NB4 (cell line): ENCODE data around the gene NDEL1.

Experiments
- DNase-seq: peaks from one replicate; pipeline ENCODE4 v3.0.0; 2010; ENCODE audit warnings: low read depth
- H3K4me3 ChIP-seq: one replicate; pipeline ENCODE4 v1.5.1; 2011; ENCODE audit warnings: mild to moderate bottlenecking, low read depth, low read length, moderate library complexity
- CTCF ChIP-seq: IDR thresholded peaks from one replicate; pipeline ENCODE4 v1.5.1; 2012; ENCODE audit warnings: low read depth, low read length
- MYC ChIP-seq: IDR thresholded peaks from 2 replicates; pipeline ENCODE4 v1.6.1; 2011; ENCODE audit warnings: low read depth, low read length
- POLR2A ChIP-seq: IDR thresholded peaks from 2 replicates; pipeline ENCODE4 v1.6.1; 2011; ENCODE audit warnings: mild to moderate bottlenecking; ENCODE audit not compliant: insufficient read length; ENCODE audit errors: extremely low read depth
- TF ChIP-seq, protein P1 (sequence below): IDR thresholded peaks from 2 replicates; pipeline ENCODE4 v1.6.1; 2011; ENCODE audit warnings: low read depth, low read length

The NDEL1 gene

GRCh38 chr17:8487130-8487645 is 51.5 kb downstream of the NDEL1 start:
- no peak for DNase-seq
- TF ChIP-seq, protein P1, sequence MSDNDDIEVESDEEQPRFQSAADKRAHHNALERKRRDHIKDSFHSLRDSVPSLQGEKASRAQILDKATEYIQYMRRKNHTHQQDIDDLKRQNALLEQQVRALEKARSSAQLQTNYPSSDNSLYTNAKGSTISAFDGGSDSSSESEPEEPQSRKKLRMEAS, result no peak
- TF ChIP-seq CTCF, result no peak
- no peak for TF ChIP-seq POLR2A
- no peak for TF ChIP-seq MYC
- no peak overlapping the region for H3K4me3 ChIP-seq

- TF ChIP-seq POLR2A (no peak), CTCF (no peak), MYC (no peak)
- TF ChIP-seq, protein P1, result no peak
- H3K4me3 ChIP-seq, result no peak overlapping the region
- no peak for DNase-seq
Measured at GRCh38 chr17:8487743-8488142, 52.1 kb downstream of the NDEL1 start.

DNA sequence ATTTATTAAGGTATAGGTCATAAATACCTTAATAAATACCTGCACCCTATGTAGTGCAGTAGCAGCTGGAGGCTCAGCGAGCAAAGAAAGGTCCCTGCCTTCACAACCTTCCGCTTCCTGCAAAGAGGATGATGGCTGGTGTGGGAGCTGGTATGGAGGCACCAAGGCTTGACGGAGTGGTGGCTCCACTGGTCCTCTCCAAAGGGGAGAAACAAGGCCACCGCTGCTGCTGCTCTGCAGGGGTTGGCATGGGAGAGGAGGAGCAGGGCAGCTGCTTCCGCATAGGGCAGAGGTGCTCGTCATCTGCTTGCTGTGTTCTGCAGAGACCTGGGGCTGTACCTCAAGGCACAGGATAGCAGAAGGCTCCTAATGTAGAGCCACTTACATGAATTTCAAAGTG is 52.8 kb downstream of the NDEL1 start:
- TF ChIP-seq, protein P1, result no peak
- TF ChIP-seq MYC, result no peak
- TF ChIP-seq CTCF, result no peak
- TF ChIP-seq POLR2A, result no peak
- DNase-seq, result no peak
- H3K4me3 ChIP-seq, result no peak overlapping the region

DNA sequence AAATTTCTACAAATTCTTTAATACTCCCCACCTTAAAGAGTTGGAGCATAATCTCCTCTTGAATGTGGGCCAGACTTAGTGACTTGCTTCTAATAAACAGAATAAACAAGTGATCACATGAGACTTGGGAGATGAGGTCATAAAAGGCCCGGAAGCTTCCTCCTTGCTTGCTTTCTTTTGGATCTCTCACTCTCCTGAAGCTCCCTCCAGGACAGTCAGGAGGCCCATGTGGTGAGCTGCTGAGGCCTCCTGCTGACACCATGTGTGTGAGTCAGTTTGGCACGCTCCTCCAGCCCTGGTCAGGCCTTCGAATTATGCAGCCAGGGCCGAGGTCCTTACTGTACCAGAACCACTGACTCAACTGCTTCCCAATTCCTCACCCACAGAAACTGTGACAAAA is 53.2 kb downstream of the NDEL1 start:
- no peak overlapping the region for H3K4me3 ChIP-seq
- TF ChIP-seq, protein P1, result no peak
- TF ChIP-seq CTCF (no peak), MYC (no peak), POLR2A (no peak)
- DNase-seq, result peak; percentile 15

GRCh38 chr17:8489841-8490240 is 54.2 kb downstream of the NDEL1 start:
- no peak overlapping the region for H3K4me3 ChIP-seq
- DNase-seq, result peak; percentile 6
- TF ChIP-seq CTCF, result no peak
- TF ChIP-seq MYC, result no peak
- TF ChIP-seq, protein P1, result no peak
- no peak for TF ChIP-seq POLR2A

GRCh38 chr17:8490256-8491023 is 54.8 kb downstream of the NDEL1 start:
- DNase-seq, result no peak
- no peak overlapping the region for H3K4me3 ChIP-seq
- TF ChIP-seq CTCF (no peak), MYC (no peak), POLR2A (no peak)
- TF ChIP-seq, protein P1, result no peak
